ENCODE measurements around the gene GPR171. TPM values are rescaled to one million over a fixed set of nuclear protein-coding genes. Genes with fewer than 3 reads are reported as not detected.

The GPR171 gene
- total and polyA plus RNA-seq, 2 of the 13 experiments (the other 11 are each of a cell fraction or from before 2014, with no cell fraction given), result not detected

DNA sequence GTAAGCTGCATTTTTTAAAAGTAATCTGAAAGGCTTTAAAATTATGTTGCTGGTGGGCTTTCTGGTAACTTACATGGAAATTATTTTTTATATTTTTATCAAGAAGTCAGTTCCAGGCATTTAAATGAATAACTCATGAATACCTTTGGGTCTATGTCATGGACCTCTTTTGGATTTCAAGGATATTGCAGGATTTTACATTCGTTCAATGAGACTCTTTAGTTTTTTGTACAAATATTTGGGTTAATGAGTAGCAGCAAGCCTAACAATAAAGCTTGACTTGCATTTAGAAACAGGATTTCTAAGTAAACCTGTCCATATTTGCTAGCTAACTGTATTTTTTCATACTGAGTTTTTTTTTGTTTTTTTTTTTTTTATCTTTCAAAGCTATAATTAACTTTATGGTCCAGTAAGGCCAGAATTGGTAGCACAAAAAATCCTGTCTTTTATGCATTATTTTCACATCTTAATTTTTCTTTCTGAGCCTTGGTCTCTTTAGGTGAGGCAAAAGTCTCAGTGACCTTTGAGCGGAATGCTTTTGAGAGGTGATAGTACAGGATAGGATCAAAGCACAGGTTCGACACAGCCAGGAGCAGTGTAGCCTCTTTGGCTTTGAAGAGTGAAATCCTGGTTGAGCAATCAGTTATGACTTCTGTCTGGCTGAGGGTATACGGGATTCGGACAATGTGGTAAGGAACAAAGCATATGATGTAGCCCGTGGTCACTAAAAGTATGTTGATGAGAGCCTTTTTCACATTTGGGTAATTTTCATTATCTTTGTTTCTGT lies 4.8 kb downstream of the GPR171 start (continued):
- TF ChIP-seq, protein P1, sequence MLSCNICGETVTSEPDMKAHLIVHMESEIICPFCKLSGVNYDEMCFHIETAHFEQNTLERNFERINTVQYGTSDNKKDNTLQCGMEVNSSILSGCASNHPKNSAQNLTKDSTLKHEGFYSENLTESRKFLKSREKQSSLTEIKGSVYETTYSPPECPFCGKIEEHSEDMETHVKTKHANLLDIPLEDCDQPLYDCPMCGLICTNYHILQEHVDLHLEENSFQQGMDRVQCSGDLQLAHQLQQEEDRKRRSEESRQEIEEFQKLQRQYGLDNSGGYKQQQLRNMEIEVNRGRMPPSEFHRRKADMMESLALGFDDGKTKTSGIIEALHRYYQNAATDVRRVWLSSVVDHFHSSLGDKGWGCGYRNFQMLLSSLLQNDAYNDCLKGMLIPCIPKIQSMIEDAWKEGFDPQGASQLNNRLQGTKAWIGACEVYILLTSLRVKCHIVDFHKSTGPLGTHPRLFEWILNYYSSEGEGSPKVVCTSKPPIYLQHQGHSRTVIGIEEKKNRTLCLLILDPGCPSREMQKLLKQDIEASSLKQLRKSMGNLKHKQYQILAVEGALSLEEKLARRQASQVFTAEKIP (CRISPR knock-in tag; IDR thresholded peaks at IDR 0.05; ENCODE audit: borderline replicate concordance), result no peak
- TF ChIP-seq ATRX (CRISPR knock-in tag; IDR thresholded peaks at IDR 0.05; ENCODE audit: borderline replicate concordance), result no peak
- TF ChIP-seq, protein P2, sequence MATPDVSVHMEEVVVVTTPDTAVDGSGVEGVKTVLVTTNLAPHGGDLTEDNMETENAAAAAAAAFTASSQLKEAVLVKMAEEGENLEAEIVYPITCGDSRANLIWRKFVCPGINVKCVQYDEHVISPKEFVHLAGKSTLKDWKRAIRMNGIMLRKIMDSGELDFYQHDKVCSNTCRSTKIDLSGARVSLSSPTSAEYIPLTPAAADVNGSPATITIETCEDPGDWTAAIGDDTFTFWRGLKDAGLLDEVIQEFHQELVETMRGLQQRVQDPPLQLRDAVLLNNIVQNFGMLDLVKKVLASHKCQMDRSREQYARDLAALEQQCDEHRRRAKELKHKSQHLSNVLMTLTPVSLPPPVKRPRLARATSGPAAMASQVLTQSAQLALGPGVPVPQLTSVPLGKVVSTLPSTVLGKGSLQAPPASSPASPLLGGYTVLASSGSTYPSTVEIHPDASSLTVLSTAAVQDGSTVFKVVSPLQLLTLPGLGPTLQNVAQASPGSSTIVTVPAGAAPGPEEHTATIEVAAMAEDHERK (CRISPR knock-in tag; IDR thresholded peaks at IDR 0.05; ENCODE audit: low read depth), result no peak
- TF ChIP-seq MXD4 (CRISPR knock-in tag; IDR thresholded peaks at IDR 0.05), result no peak
- TF ChIP-seq ZNF251 (CRISPR knock-in tag; IDR thresholded peaks at IDR 0.05), result no peak
- TF ChIP-seq SRY (CRISPR knock-in tag; IDR thresholded peaks at IDR 0.05), result no peak
- TF ChIP-seq, protein P3, sequence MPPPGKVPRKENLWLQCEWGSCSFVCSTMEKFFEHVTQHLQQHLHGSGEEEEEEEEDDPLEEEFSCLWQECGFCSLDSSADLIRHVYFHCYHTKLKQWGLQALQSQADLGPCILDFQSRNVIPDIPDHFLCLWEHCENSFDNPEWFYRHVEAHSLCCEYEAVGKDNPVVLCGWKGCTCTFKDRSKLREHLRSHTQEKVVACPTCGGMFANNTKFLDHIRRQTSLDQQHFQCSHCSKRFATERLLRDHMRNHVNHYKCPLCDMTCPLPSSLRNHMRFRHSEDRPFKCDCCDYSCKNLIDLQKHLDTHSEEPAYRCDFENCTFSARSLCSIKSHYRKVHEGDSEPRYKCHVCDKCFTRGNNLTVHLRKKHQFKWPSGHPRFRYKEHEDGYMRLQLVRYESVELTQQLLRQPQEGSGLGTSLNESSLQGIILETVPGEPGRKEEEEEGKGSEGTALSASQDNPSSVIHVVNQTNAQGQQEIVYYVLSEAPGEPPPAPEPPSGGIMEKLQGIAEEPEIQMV (CRISPR knock-in tag; IDR thresholded peaks at IDR 0.05; ENCODE audit: low read depth), result no peak
- TF ChIP-seq, protein P4, sequence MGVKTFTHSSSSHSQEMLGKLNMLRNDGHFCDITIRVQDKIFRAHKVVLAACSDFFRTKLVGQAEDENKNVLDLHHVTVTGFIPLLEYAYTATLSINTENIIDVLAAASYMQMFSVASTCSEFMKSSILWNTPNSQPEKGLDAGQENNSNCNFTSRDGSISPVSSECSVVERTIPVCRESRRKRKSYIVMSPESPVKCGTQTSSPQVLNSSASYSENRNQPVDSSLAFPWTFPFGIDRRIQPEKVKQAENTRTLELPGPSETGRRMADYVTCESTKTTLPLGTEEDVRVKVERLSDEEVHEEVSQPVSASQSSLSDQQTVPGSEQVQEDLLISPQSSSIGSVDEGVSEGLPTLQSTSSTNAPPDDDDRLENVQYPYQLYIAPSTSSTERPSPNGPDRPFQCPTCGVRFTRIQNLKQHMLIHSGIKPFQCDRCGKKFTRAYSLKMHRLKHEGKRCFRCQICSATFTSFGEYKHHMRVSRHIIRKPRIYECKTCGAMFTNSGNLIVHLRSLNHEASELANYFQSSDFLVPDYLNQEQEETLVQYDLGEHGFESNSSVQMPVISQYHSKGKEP (CRISPR knock-in tag; IDR thresholded peaks at IDR 0.05), result no peak
- no peak for TF ChIP-seq ISX (CRISPR knock-in tag; conservative IDR thresholded peaks at IDR 0.05)
- TF ChIP-seq, protein P5, sequence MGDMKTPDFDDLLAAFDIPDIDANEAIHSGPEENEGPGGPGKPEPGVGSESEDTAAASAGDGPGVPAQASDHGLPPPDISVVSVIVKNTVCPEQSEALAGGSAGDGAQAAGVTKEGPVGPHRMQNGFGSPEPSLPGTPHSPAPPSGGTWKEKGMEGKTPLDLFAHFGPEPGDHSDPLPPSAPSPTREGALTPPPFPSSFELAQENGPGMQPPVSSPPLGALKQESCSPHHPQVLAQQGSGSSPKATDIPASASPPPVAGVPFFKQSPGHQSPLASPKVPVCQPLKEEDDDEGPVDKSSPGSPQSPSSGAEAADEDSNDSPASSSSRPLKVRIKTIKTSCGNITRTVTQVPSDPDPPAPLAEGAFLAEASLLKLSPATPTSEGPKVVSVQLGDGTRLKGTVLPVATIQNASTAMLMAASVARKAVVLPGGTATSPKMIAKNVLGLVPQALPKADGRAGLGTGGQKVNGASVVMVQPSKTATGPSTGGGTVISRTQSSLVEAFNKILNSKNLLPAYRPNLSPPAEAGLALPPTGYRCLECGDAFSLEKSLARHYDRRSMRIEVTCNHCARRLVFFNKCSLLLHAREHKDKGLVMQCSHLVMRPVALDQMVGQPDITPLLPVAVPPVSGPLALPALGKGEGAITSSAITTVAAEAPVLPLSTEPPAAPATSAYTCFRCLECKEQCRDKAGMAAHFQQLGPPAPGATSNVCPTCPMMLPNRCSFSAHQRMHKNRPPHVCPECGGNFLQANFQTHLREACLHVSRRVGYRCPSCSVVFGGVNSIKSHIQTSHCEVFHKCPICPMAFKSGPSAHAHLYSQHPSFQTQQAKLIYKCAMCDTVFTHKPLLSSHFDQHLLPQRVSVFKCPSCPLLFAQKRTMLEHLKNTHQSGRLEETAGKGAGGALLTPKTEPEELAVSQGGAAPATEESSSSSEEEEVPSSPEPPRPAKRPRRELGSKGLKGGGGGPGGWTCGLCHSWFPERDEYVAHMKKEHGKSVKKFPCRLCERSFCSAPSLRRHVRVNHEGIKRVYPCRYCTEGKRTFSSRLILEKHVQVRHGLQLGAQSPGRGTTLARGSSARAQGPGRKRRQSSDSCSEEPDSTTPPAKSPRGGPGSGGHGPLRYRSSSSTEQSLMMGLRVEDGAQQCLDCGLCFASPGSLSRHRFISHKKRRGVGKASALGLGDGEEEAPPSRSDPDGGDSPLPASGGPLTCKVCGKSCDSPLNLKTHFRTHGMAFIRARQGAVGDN (CRISPR knock-in tag; IDR thresholded peaks at IDR 0.05), result no peak
- TF ChIP-seq, protein P6, sequence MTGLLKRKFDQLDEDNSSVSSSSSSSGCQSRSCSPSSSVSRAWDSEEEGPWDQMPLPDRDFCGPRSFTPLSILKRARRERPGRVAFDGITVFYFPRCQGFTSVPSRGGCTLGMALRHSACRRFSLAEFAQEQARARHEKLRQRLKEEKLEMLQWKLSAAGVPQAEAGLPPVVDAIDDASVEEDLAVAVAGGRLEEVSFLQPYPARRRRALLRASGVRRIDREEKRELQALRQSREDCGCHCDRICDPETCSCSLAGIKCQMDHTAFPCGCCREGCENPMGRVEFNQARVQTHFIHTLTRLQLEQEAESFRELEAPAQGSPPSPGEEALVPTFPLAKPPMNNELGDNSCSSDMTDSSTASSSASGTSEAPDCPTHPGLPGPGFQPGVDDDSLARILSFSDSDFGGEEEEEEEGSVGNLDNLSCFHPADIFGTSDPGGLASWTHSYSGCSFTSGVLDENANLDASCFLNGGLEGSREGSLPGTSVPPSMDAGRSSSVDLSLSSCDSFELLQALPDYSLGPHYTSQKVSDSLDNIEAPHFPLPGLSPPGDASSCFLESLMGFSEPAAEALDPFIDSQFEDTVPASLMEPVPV (CRISPR knock-in tag; IDR thresholded peaks at IDR 0.05), result no peak
- TF ChIP-seq CBX1 (IDR thresholded peaks at IDR 0.05; ENCODE audit: low read depth), result no peak
- TF ChIP-seq XBP1 (CRISPR knock-in tag; IDR thresholded peaks at IDR 0.05), result no peak
- TF ChIP-seq ZNF766 (CRISPR knock-in tag; IDR thresholded peaks at IDR 0.05; ENCODE audit: borderline replicate concordance), result no peak

Data from HepG2 (cell line).